PFSK-1 (cell line): ENCODE results near the gene LRRC4C.

Experiments
- FOXP2 ChIP-seq: optimal IDR thresholded peaks from 2 replicates; pipeline ENCODE3; 2011; ENCODE audit warnings: borderline replicate concordance, control low read depth, inconsistent platforms; ENCODE audit not compliant: insufficient read depth; ENCODE audit errors: extremely low read length, extremely low read depth
- POLR2AphosphoS5 ChIP-seq: IDR thresholded peaks from 2 replicates; pipeline ENCODE4 v1.6.1; 2012; ENCODE audit warnings: low read depth, mild to moderate bottlenecking, control low read depth, low read length, moderate library complexity
- REST ChIP-seq, 2 experiments: IDR thresholded peaks; 2 replicates each; pipeline versions ENCODE4 v1.6.1 to v1.8.0; 2011 to 2012; ENCODE audit warnings: low read depth in 2 of 2, low read length in 2 of 2, control low read depth in 1 of 2, inconsistent platforms in 1 of 2, mild to moderate bottlenecking in 1 of 2, moderate library complexity in 1 of 2; ENCODE audit not compliant: insufficient read depth in 1 of 2
- SIN3A ChIP-seq: IDR thresholded peaks from 2 replicates; pipeline ENCODE4 v1.6.1; 2012; ENCODE audit warnings: mild to moderate bottlenecking, low read length, moderate library complexity, borderline replicate concordance; ENCODE audit not compliant: insufficient read depth
- TAF1 ChIP-seq: IDR thresholded peaks from 2 replicates; pipeline ENCODE4 v1.6.1; 2012; ENCODE audit warnings: low read length, control low read depth, borderline replicate concordance; ENCODE audit not compliant: insufficient read depth

The LRRC4C gene

DNA sequence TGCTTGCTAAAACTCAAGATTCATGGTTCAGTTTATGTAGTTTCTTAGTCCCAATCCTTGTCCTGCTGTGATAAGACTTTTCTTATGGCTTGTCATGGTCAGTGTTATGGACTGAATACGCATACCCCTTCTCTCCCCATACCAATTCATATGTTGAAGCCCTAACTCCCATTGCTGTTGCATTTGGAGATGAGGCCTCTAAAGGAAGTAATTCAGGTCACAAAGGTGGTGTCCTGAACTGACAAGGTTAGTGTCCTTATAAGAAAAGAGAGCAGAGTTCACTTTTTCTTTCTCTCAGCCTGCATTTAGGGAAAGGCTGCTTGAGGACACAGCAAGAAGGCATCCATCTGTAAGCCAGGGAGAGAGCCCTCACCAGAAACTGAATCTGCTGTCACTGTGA lies 618.2 kb downstream of the LRRC4C start:
- no peak for TF ChIP-seq POLR2AphosphoS5
- no peak for TF ChIP-seq TAF1
- no peak for TF ChIP-seq SIN3A
- no peak for TF ChIP-seq REST (IDR thresholded peaks at IDR 0.05; ENCODE audit: insufficient read depth in 1 of 2, low read depth in 2 of 2, low read length in 2 of 2)
- no peak for TF ChIP-seq FOXP2

DNA sequence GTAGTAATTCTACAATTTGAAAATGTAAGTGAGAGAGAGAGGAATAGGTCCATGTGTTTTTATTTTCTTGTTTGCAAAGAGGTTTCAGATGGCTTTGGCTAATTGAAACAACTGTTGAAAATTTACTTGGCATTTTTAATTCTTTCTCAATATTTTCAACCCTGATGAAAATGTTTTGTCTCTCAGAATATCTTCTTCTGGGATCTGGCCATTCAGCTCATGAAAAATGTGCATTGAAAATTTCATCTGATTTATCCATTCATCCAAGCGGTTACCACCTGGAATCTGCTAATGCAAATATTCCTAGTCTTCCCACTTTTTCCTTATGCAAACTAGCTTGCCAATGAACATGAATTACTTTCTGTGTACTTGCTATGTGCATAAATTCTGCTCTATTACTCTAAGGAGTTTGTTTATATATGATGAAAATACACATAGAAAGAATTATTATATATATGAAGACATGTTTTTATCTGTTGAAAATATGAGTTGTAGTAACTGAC lies 621.2 kb downstream of the LRRC4C start:
- no peak for TF ChIP-seq TAF1
- TF ChIP-seq FOXP2 = no peak
- TF ChIP-seq SIN3A = no peak
- no peak for TF ChIP-seq POLR2AphosphoS5
- TF ChIP-seq REST (IDR thresholded peaks at IDR 0.05; ENCODE audit: insufficient read depth in 1 of 2, low read depth in 2 of 2, low read length in 2 of 2) = no peak

- TF ChIP-seq SIN3A = no peak
- no peak for TF ChIP-seq POLR2AphosphoS5
- TF ChIP-seq TAF1 = no peak
- TF ChIP-seq REST (IDR thresholded peaks at IDR 0.05; ENCODE audit: insufficient read depth in 1 of 2, low read depth in 2 of 2, low read length in 2 of 2) = no peak
- no peak for TF ChIP-seq FOXP2
Measured at GRCh38 chr11:40827116-40827515, 632.3 kb downstream of the LRRC4C start.

DNA sequence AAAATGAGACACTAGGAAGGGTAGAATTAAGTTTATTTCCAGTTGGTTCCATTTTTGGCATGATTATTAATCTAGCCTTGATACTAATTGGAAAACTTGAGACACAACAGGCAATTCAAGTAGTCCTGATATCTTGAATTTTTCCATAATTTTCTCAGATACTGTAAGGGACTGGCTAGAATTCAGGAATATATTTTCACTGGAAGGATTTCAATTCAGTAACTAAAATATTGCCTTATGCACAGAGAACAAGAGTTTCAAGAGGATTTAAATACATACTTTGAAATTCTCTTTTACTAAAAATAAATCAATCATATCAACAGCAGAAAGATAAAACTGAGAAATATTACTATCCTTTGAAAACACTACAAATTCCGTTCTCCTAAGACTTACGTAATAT lies 632.9 kb downstream of the LRRC4C start:
- TF ChIP-seq TAF1 = no peak
- no peak for TF ChIP-seq REST (IDR thresholded peaks at IDR 0.05; ENCODE audit: insufficient read depth in 1 of 2, low read depth in 2 of 2, low read length in 2 of 2)
- no peak for TF ChIP-seq POLR2AphosphoS5
- TF ChIP-seq SIN3A = no peak
- TF ChIP-seq FOXP2 = no peak
